ENCODE data around the gene GMDS.

The GMDS gene

GRCh38 chr6:1925743-1926430 is 319.5 kb downstream of the GMDS start:
- FAIRE-seq (no peak), DNase-seq (ENCODE audit: extremely low spot score, insufficient read length, low read depth) (no peak)

- FAIRE-seq (no peak), DNase-seq (ENCODE audit: extremely low spot score, insufficient read length, low read depth) (no peak)
Observed at GRCh38 chr6:1923449-1923848, 322.0 kb downstream of the GMDS start.

GRCh38 chr6:1917626-1918371 is 327.6 kb downstream of the GMDS start:
- DNase-seq (ENCODE audit: extremely low spot score, insufficient read length, low read depth): no peak
- FAIRE-seq: no peak

DNA sequence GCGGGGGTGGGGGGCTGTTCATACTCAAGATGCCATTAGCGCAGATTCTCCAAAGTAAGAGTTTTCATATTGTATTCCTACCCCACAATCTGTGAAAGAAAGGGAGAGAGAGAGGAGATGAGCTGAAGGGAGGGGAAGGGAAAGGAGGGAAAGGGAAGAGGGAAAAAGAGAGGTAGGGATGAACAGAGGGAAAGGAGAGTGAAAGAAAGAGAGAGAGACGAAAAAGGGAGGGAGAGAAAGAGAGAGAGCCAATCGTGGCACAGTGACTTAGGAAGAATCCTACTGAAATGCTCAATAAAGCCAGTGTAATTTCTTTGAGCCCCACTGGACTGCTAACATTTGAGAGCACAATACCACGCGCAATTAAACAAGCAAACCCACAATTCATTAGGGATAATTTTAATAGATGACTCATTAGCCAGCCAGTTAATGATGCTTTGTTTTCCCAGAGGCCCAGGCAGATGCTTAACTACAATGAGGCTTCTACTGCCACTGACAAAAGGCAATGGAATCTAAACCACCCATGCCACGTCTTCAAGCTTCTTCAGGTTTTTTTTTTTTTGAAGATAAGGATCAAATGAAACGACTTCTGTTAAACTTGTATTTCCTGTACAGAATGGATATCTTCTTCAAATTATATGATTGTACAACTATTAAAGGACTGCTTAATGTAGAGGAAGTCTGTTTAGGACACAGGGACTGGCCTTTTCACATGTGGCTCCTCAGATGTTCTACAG is 328.9 kb downstream of the GMDS start:
- no peak for DNase-seq (ENCODE audit: extremely low spot score, insufficient read length, low read depth)
- no peak for FAIRE-seq

DNA sequence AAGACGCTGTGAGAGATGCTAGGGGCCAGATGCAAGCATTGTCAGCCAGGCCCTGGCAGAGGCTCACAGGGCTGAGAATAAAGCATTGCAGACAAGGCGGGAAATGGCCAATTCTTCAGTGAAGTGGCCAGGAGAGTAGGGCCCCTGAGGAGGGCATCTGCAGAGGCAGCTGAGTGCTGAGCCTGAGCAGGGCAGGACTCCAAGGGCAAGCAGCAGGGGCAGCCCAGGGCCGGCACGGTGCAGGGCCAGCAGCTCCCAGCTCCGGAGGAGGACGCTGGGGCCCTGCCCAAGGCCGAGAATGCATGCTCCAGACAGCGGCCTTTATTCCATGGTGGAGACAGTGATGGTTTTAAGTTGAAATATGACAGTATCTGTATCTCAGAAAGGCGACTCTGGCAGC is 330.2 kb downstream of the GMDS start:
- FAIRE-seq (no peak), DNase-seq (ENCODE audit: extremely low spot score, insufficient read length, low read depth) (no peak)

DNA sequence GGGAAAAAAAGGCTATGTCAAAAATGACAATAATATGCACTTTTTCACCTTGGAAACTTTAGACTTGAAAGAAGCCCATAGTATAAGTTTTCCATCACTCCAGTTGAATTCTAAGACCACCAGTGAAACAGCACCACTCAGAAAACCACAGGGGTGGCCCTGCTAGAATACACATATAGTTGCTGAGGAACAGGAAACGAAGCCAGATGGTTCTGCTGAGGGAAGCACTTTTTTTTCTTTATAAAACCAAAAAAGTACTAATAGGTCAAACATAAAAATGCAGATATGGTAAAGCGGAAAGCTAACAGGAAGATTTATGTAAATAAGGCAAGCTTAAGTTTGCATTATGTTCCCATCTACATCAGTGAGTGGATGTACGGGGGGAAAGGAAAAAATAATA is 331.8 kb downstream of the GMDS start:
- no peak for DNase-seq (ENCODE audit: extremely low spot score, insufficient read length, low read depth)
- FAIRE-seq: no peak

GRCh38 chr6:1912731-1913130 is 332.7 kb downstream of the GMDS start:
- no peak for FAIRE-seq
- DNase-seq (ENCODE audit: extremely low spot score, insufficient read length, low read depth): no peak

DNA sequence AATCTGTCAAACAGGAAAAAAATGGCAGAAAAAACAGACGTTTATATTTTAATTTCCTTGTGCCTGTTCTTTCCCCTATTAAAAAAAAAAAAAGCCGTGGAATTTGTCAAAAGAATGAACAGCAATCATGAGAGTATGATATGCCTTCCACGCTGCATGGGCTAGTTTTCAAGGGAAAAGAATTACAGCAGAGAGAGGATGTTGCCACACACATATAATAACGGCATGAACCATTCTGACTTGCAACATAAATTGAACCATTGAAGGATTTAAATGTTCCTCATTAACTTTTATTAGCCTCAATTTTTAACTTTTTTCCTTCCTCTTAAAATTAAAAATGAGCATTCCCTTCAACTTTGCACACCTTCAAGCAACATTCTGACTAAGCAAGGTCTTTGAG is 333.9 kb downstream of the GMDS start:
- no peak for DNase-seq (ENCODE audit: extremely low spot score, insufficient read length, low read depth)
- FAIRE-seq: no peak

- no peak for DNase-seq (ENCODE audit: extremely low spot score, insufficient read length, low read depth)
- no peak for FAIRE-seq
Observed at GRCh38 chr6:1910621-1911407, 334.6 kb downstream of the GMDS start.

DNA sequence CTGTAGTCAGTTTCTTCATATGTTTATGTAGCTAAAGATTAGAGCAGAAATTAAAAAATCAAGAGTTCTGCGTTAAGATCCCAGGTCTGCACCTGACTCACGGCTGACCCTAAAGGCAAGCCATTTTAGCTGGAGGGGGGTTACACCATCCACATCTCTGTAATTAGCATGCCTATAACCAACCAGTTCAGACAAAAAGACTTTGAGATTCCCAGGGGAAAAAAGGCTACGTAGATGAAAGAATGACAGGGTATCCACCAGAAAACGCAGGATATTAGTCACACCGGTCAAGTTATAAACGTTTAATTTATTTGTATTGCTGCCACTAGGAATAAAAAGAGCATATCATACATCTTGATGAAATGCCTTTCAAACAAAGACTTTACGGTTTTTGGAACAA is 336.6 kb downstream of the GMDS start:
- DNase-seq (ENCODE audit: extremely low spot score, insufficient read length, low read depth): no peak
- no peak for FAIRE-seq

- DNase-seq (ENCODE audit: extremely low spot score, insufficient read length, low read depth): no peak
- FAIRE-seq: no peak
Observed at GRCh38 chr6:1906609-1907008, 338.8 kb downstream of the GMDS start.

- FAIRE-seq: no peak
- no peak for DNase-seq (ENCODE audit: extremely low spot score, insufficient read length, low read depth)
Observed at GRCh38 chr6:1906014-1906413, 339.4 kb downstream of the GMDS start.

- DNase-seq (ENCODE audit: extremely low spot score, insufficient read length, low read depth) (no peak), FAIRE-seq (no peak)
Observed at GRCh38 chr6:1904898-1905297, 340.5 kb downstream of the GMDS start.

GRCh38 chr6:1904466-1904799 is 341.0 kb downstream of the GMDS start:
- DNase-seq (ENCODE audit: extremely low spot score, insufficient read length, low read depth) (no peak), FAIRE-seq (no peak)

- FAIRE-seq (no peak), DNase-seq (ENCODE audit: extremely low spot score, insufficient read length, low read depth) (no peak)
Observed at GRCh38 chr6:1903780-1904465, 341.5 kb downstream of the GMDS start.

DNA sequence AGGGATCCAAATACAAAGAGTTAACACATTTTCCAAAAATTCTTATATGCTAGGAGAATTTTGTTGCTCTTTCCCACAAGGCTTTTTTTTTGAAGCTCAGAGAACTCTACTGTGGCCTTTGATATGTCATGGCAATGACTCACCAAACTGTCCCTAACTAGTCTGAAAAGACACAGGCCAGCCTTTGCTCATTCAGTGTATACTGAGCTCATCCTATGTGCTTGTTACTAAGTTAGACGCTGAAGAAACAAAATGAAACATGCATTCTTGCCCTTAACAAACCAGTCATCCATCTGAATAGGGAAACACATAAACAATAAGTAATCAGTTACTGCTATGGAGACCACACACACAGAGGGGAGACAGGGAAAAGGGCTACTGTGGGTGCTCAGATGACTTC is 343.8 kb downstream of the GMDS start:
- DNase-seq (ENCODE audit: extremely low spot score, insufficient read length, low read depth): no peak
- no peak for FAIRE-seq

- no peak for DNase-seq (ENCODE audit: extremely low spot score, insufficient read length, low read depth)
- no peak for FAIRE-seq
Observed at GRCh38 chr6:1896897-1897296, 348.5 kb downstream of the GMDS start.

DNA sequence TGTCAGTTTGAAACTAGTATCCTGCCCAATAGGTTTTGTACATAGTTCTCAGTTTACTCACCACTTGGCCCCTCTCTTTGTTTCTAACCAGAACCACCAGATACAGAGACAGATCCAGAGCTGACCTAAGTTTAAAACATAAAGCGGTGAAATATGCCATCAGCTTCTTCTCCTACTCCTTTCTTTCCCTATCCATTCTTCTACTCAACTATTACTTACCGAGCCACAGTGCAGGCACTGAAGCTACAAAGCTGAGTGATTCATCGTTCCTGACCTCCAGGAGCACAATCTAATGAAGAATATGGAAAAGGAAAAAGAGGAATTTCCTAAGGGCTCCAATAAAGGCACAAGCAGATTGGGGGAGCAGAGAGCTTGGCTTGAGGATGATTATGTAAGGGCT is 349.7 kb downstream of the GMDS start:
- FAIRE-seq (no peak), DNase-seq (ENCODE audit: extremely low spot score, insufficient read length, low read depth) (no peak)

GRCh38 chr6:1894954-1895353 is 350.5 kb downstream of the GMDS start:
- DNase-seq (ENCODE audit: extremely low spot score, insufficient read length, low read depth): no peak
- no peak for FAIRE-seq
